Stimulated activated CD4-positive, alpha-beta T cell treated with anti-CD3 and anti-CD28 coated beads, Interleukin-2, amount 100 ng/mL, for 4 hours (primary cell): Measurements from ENCODE around the gene MCF2L2.
A peak's percentile ranks its signal among the peaks of the same experiment; 100 is the strongest.
"Not testable (repeated sequence)": the region's sequence is repeated elsewhere in the genome, so short reads cannot be mapped to it uniquely, and the experiment has no call there.

Experiments used
- DNase-seq: peaks from one replicate; pipeline ENCODE4 v3.0.0-alpha.2; 2020; ENCODE audit warnings: low read depth

The MCF2L2 gene

DNA sequence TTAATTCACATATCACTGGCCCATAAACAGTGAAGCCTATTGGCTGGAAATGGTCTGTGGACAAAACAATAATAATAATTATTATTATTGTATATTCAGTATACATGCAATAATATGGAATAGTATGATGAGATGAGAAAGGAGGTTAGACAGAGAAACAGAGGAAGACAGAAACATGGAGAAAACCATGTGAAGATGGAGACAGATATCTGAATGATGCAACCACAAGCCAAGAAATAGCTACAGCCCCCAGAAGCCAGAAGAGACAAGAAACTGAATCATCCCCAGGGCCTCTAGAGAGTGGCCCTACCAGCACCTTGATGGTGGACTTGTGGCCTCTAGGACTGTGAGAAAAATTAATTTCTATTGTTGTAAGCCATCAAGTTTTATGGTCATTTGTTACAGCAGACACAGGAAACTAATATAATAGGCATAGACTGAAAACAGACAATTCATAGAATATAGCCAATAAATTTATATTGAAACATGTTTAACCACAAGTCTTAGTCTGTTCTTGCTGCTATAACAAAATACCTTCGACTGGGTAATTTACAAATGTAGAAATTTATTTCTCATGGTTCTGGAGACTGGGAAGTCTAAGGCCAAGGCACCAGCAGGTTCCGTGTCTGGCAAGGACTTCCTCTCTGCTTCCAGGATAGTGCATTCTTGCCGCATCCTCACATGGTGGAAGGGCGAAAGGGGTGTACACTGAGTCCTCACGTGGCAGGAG lies 31.6 kb downstream of the MCF2L2 start:
- DNase-seq, result no peak

DNA sequence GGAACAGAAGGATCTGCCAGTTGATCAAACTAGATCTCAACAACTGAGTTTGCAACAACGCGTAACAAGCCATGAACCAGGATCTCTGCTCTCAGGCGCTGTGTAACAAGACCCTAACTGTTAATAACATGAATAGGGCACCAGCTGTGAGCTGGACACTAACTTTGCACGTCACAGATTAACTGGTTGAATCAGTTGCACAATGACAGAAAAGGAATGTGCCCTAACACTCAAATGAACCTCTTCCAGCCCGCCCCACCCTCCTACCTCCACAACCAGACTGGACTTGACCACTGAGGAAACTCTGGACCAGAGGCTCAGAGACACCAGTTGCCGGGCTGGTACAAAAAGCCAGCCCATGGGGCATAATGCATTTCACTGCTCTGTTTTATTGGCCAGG lies 34.3 kb downstream of the MCF2L2 start:
- DNase-seq, result no peak

GRCh38 chr3:183393625-183394024 lies 34.8 kb downstream of the MCF2L2 start:
- DNase-seq, result no peak

GRCh38 chr3:183392186-183393034 lies 36.0 kb downstream of the MCF2L2 start:
- no peak for DNase-seq

DNA sequence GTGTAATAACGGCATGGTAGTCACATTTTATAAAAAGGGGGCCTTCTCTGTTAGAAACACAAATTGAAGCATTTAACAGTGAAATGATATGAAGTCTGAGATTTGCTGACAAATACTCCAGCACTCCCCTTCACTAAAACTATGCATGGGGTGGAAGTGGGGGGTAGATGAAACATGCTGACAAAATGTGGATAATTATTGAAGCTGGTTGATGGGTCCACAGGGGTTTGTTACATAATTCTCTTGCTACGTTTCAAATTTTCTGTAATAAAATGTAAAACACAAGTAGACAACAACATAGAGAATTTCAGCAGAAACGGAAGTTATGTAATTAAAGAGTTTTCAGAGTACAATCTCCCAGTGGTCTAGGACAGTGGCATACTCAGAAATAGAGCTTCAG lies 37.0 kb downstream of the MCF2L2 start:
- DNase-seq, result no peak

DNA sequence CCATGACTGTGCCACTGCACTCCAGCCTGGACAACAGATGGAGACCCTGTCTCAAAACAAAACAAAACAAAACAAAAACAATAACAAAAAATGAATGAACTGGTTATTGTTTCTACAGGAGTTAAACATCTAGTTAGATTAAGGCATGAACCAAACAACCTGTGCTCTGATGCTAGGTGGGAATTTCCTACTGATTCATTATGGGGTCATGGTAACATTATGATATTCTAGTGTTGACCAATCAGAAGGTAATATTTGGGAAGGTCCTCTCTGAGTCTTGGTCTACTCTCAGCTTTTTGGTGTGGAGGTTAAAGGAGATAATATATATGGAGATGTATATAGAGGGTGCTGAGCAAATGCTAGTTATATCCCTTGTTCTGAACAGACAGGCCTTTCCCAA lies 37.6 kb downstream of the MCF2L2 start:
- no peak for DNase-seq

GRCh38 chr3:183388213-183388895 lies 40.1 kb downstream of the MCF2L2 start:
- no peak for DNase-seq

DNA sequence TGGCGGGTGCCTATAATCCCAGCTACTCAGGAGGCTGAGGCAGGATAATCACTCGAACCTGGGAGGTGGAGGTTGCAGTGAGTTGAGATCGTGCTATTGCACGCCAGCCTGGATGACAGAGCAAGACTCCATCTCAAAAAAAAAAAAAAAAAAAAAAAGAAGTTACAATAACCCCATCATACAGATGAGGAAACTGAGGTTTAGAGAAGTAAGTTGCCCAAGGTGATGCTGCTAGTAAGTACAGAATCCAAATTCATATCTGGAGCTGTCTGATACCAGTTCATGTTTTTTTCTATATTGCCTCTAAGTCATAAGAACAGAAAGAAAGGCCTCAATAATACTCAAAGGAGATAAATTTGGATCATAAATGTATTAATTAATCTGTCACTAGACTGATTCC lies 40.6 kb downstream of the MCF2L2 start:
- no peak for DNase-seq

DNA sequence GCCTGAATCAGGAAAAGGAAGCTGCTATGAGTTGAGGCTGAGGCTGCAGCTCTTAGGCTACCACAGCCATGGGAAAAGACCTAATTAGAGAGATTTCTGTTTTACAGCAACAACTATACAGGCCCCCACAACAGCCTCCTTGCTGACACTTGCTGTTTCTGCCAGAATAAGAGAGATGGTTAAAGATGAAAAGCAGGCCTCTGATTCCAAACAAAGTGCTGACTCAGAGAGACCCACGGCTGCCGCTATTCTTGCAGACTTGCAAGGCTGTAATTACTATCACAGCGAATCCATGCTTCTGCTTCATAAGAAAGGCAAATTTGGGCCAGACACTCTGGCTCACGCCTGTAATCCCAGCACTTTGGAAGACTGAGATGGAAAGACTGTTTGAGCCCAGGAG lies 41.8 kb downstream of the MCF2L2 start:
- no peak for DNase-seq

DNA sequence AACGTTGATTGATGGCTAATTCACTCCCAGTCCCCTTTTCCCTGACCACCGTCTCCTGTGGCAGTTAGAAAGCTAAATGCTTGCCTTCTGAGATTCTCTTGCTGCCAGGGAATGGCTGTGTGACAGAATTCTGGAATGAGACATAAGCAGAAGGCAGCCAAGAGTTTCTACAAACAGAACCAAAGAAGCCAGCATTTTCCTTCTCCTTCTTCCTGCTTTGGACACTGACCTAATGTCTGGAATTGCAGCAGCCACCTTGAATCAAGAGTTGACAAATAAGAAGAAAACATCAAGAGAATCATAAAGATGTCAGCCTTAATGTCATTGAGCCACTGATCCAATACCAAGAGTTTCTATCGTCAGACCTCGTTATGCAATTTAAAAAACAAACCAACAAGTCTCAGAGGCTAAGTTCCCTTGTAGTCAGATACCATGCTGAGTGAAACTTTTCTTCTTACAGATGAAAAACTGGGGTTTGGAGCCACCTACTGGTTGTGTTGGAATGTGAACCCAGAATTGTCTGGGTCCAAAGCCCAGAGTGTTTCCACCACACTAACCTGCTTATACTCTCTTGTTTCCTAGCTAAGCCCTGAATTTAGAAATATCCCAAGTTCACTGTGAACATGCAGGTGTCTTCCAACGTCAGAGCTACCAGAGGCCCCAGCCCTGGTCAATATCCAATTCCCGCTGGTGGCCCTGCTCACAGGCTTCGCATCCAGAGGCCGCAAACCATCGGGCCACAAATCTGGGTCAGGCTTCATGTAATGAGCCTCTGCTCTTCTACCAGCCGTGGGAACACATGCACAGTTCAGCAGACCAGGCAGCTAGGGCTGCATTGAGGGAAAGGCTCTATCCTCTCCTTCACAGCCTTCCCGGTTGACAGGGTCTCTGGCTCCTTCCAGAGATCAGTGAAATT lies 42.5 kb downstream of the MCF2L2 start:
- peak; percentile 53 for DNase-seq

DNA sequence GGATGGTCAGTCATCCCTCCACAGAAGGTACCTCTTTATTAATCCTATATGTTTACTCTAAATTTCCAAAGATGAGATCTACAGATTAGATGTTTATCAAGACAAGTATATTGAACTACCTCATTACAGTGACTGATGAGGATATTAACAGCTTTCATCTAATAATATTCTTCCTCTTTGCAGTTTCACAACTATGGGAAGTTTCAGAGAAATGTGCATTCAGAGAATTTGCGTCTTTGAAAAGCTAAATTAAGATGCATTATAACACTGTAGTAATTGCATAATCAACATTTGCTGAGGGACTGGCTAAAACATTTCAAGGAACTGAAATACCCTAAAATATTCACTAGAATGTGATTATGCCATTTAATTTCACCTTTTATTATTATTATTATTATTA lies 46.7 kb downstream of the MCF2L2 start:
- DNase-seq, result no peak

DNA sequence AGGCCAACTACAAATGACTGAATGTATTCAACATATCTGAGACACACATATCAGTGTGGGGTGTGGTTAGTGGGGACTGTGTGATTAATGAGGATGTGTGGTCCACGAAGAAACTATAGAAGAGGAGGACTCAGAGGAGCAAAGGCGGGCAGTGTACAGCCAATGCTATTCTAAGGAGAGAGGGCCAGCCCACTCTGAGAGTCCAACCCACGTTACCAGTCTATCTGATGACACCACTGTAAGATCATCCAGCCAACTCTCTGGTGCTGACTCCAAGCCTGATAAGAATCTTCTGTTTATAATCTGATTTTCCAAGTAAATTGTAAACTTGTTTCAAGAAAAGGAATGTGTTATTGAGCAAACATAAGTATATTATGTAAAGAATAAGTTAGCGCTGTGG lies 47.2 kb downstream of the MCF2L2 start:
- DNase-seq, result no peak

- no peak for DNase-seq
These were observed 49.5 kb downstream of the MCF2L2 start for GRCh38 chr3:183378951-183379350.

GRCh38 chr3:183378545-183378944 lies 49.9 kb downstream of the MCF2L2 start:
- DNase-seq, result no peak

DNA sequence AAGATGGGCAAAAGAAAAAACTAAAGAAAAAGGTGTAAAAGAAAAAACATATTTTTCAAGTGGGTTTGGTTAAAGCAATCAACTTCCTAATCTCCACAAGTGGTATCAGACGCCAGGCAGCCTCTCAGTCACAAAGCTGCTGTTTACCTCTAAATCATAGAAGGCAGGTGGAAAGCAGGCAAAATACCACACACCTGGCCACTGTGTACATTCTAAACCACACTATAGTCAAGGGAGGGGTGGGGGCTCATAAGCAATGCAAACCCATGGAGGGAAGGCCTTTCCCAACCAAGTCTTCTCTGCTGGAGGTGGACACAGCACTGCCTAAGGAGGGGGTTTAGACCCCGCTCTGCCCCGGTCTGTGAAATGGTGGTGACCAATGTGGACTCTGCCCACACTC lies 50.4 kb downstream of the MCF2L2 start:
- no peak for DNase-seq

DNA sequence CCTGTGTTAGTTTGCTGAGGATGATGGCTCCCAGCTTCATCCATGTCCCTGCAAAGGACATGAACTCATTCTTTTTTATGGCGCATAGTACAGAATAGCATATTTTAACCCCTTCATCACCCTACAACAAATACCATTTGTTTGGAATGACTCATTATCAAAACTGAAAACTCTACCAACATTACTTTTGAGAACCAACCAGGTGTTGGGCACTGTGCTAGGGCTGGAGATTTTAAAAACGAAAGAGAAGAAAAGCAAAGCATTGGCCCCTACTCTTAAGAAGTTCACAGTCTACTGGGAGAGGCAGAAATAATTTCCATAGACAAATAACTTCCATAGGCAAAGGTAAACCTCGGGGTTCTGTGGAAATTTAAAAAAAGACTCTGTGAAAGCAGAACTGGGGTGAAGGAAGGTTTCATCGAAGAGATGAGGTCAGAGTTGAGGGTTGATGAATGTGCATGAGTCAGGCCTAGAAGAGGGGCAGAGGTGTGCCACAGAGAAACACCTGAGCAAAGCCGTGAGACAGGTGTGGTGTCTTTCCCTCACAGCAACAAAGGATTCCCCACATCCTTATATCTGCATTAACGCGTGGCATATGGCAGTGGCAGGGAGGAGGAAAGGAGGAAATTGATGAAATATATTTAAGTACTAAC lies 51.0 kb downstream of the MCF2L2 start:
- peak; percentile 29 for DNase-seq

- DNase-seq, result no peak
These were observed 52.6 kb downstream of the MCF2L2 start for GRCh38 chr3:183375787-183376186.

GRCh38 chr3:183375337-183375736 lies 53.1 kb downstream of the MCF2L2 start:
- DNase-seq, result no peak

GRCh38 chr3:183372911-183373310 lies 55.5 kb downstream of the MCF2L2 start:
- no peak for DNase-seq

- DNase-seq, result not testable (repeated sequence)
These were observed 56.8 kb downstream of the MCF2L2 start for GRCh38 chr3:183371600-183371968.

GRCh38 chr3:183370391-183370790 lies 58.0 kb downstream of the MCF2L2 start:
- DNase-seq, result no peak
